Esophagus muscularis mucosa (tissue), 4 donors: Measurements from ENCODE around the gene MED7.

Experiments used
- CTCF ChIP-seq, 3 experiments: fragments of 200-600 bp in 2 of 3; fragments of 450-650 bp in 1 of 3; sonication (generic) in 2 of 3; IDR thresholded peaks; one replicate each; pipeline ENCODE4 v1.5.1; 2017 to 2019; ENCODE audit warnings: antibody characterized with exemption in 3 of 3, mild to moderate bottlenecking in 2 of 3, moderate library complexity in 1 of 3
- EP300 ChIP-seq: sonication (generic); formaldehyde crosslinking; IDR thresholded peaks from one replicate; pipeline ENCODE4 v1.6.1; 2017; ENCODE audit warnings: antibody characterized with exemption
- POLR2A ChIP-seq: fragments of 450-650 bp; IDR thresholded peaks from one replicate; pipeline ENCODE4 v1.6.1; 2017; ENCODE audit warnings: antibody characterized with exemption, moderate library complexity, mild to moderate bottlenecking, low read depth
- POLR2AphosphoS5 ChIP-seq, 2 donors: sonication (generic); formaldehyde crosslinking; IDR thresholded peaks; one replicate each; pipeline ENCODE4 v1.6.1; 2017; ENCODE audit warnings: antibody characterized with exemption in 2 of 2

DNA sequence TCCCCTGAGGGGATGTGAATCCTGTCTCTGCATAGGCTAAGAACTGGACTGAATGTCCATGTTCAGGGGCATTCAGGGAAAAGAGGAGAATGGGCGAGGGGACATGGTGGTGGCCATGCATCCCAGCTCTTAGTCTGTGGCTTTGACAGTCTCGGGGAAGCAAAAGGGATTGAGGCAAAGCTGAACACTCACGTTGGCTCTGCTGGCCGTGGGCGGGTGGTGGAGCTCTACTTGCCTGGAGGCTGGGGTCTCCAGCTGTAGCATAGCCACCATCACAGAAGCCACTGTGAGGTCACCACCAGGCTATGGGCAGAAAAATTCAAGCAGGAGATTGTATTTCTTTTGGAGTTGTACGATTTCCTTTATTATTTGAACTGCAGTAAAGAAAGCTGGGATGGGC lies 19.3 kb upstream of the MED7 start:
- TF ChIP-seq CTCF (IDR thresholded peaks at IDR 0.05) (no peak), EP300 (no peak), POLR2AphosphoS5 (IDR thresholded peaks at IDR 0.05) (no peak), POLR2A (no peak)
